ENCODE results near the gene DNAI1.

DNAI1 gene

GRCh38 chr9:34502471-34502870 lies 43.9 kb downstream of the DNAI1 start:
- TF ChIP-seq, protein P1, sequence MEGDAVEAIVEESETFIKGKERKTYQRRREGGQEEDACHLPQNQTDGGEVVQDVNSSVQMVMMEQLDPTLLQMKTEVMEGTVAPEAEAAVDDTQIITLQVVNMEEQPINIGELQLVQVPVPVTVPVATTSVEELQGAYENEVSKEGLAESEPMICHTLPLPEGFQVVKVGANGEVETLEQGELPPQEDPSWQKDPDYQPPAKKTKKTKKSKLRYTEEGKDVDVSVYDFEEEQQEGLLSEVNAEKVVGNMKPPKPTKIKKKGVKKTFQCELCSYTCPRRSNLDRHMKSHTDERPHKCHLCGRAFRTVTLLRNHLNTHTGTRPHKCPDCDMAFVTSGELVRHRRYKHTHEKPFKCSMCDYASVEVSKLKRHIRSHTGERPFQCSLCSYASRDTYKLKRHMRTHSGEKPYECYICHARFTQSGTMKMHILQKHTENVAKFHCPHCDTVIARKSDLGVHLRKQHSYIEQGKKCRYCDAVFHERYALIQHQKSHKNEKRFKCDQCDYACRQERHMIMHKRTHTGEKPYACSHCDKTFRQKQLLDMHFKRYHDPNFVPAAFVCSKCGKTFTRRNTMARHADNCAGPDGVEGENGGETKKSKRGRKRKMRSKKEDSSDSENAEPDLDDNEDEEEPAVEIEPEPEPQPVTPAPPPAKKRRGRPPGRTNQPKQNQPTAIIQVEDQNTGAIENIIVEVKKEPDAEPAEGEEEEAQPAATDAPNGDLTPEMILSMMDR (conservative IDR thresholded peaks at IDR 0.05; ENCODE audit: control insufficient read depth, insufficient read depth, low read depth, low read length) = no peak
- no peak for DNase-seq (ENCODE audit: low read depth)

GRCh38 chr9:34502891-34503290 lies 44.3 kb downstream of the DNAI1 start:
- TF ChIP-seq, protein P1 (conservative IDR thresholded peaks at IDR 0.05; ENCODE audit: control insufficient read depth, insufficient read depth, low read depth, low read length) = no peak

More at GRCh38 chr9:34502471-34502870, 43.9 kb downstream of the DNAI1 start:
- no peak overlapping the region for H3K4me3 ChIP-seq (ENCODE audit: control insufficient read depth, low read depth, low read length)

DNA sequence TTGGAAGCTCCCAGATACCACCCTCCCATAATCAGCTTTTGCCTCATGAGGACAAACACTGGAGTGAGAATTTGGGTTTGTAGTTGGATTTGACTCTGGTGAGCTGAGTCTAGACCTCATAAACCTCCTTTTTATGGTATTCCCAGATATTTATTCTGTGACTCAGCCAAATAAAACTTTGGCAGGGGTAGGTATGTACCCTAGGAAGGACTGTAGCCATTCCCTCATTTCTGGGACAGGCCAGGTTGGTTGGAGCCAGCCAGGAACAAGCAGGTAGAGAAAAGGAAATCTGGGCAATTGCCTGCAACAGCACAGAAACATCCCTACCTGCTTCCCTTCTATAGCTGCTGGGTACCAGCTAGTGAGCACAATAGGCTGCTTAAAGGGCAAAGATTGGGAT lies 44.8 kb downstream of the DNAI1 start:
- no peak for DNase-seq (ENCODE audit: low read depth)
- no peak overlapping the region for H3K4me3 ChIP-seq (ENCODE audit: control insufficient read depth, low read depth, low read length)
- TF ChIP-seq, protein P1 (conservative IDR thresholded peaks at IDR 0.05; ENCODE audit: control insufficient read depth, insufficient read depth, low read depth, low read length) = no peak

More at GRCh38 chr9:34502891-34503290, 44.3 kb downstream of the DNAI1 start:
- DNase-seq (ENCODE audit: low read depth) = no peak
- no peak overlapping the region for H3K4me3 ChIP-seq (ENCODE audit: control insufficient read depth, low read depth, low read length)

GRCh38 chr9:34505370-34506120 lies 46.9 kb downstream of the DNAI1 start:
- H3K4me3 ChIP-seq (ENCODE audit: control insufficient read depth, low read depth, low read length) = no peak overlapping the region
- TF ChIP-seq, protein P1 (conservative IDR thresholded peaks at IDR 0.05; ENCODE audit: control insufficient read depth, insufficient read depth, low read depth, low read length) = no peak
- peak; percentile 9 for DNase-seq (ENCODE audit: low read depth)

- TF ChIP-seq, protein P1 (conservative IDR thresholded peaks at IDR 0.05; ENCODE audit: control insufficient read depth, insufficient read depth, low read depth, low read length) = no peak
- DNase-seq (ENCODE audit: low read depth) = no peak
- H3K4me3 ChIP-seq (ENCODE audit: control insufficient read depth, low read depth, low read length) = no peak overlapping the region
These were observed 48.0 kb downstream of the DNAI1 start for GRCh38 chr9:34506623-34507022.

GRCh38 chr9:34507556-34507955 lies 49.0 kb downstream of the DNAI1 start:
- no peak overlapping the region for H3K4me3 ChIP-seq (ENCODE audit: control insufficient read depth, low read depth, low read length)
- TF ChIP-seq, protein P1 (conservative IDR thresholded peaks at IDR 0.05; ENCODE audit: control insufficient read depth, insufficient read depth, low read depth, low read length) = no peak
- DNase-seq (ENCODE audit: low read depth) = no peak

Measured in fibroblast of mammary gland (primary cell).